CD4-positive, alpha-beta T cell treated with Interleukin-6 at 100 ng/mL for 8 hours (primary cell): ENCODE measurements around the gene RASL11A.
"Not testable (repeated sequence)": the region's sequence is repeated elsewhere in the genome, so short reads cannot be mapped to it uniquely, and the experiment has no call there.

Experiments
- DNase-seq: peaks from one replicate; pipeline ENCODE4 v3.0.0-alpha.2; 2020; ENCODE audit warnings: mixed read lengths, low spot score

RASL11A gene

DNA sequence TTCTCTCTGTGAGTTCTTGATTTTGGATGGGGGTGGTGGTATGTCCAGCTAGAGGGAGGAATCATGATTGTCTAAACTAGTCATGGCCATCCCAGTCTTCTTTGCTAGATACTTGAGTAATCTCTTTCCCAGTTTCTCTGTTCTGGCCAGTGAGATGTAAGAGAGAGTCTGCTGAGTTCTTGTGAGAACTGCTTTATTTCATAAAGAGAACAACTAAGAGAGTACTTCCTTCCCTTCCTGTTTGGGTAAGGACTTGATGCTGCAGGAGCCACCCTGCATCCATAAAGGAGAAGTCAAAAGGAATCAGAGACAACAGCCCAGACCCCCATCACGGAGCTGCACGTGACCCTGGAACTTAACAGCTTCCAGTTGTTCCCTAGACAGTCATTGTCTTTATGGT lies 3.0 kb upstream of the RASL11A start:
- DNase-seq: no peak

DNA sequence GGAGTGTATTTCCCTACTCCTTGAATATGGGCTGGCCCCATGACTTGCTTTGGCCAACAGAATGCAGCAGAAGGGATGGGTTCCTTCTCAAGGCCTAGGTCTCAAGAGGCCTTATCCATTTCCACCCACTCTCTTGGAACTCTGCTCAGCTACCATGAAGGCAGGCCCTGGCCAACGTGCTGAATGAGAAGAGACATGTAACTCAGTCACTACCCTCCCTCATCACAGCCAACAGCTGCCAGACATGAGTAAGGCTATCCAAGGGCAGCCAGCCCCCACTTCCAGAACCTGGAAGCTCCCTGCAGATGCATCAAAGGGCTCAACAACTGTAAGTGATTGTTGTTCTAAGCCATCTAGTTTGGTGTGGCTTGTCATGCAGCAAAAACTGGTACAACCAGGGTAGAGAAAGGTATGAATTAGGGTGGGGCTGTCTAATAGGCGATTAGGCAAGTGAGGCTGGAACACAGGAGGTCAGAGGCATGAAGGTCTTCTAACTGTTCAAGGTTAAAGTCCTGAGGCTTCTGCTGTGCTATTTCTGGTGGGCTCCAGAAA lies 1.4 kb upstream of the RASL11A start:
- DNase-seq: no peak

DNA sequence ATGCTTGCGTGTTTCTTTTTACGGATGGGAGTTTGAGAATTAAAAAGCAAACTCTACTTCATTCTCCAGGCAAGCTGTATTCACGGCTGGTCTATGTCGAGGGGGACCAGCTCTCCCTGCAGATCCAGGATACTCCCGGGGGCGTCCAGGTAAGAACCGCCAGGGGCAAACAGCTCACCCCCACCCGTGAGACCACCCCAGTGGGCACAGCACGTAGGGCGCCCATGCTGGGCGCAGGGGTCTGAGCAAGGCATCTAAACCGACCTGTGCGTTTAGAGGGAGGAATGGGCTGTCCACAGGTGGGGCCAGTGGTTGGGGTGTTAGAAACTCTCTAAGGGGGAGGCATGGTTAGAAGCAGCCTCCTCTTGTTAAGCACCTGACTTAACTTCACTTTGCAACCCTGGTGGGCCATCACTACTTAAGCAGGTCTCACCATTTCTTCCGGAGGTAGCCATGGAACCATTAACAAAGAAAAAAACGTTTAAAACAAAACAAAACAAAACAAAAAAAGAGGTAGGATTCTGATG lies 1.0 kb downstream of the RASL11A start:
- no peak for DNase-seq

DNA sequence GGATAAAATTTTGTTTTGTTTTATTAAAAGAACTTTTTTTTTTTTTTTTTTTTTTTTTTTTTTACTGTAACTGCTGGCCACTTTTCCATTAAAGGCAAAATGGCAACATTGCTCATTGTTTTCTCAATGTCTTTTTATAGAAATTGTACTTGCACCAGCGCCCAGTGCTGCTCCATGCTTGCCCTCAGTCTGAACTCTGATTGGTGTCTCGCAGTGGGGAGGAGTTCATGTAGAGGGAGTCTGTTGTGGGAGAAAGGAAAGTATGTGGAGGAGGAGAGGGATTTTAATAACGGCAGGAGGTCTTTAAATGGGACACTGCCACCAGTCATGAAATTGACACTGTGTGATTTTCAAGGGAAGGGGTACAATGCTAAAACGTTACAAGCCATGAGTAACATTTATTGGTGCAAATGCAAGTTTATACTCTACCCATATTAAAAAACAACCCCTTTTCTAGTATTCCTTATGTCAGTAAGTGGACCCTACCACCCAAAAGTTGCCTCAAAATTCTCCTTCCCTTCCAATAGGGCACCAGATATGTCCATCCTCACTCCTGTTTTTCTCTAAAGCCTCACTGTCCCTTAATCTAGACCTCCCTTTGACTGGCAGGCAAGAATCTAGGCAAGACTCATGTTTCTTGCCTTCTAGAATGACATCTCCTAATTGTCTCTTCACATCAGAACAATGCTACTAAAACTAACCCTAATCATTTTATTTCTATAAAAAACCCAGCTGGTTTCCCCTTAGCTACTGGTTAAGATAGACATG lies 3.2 kb downstream of the RASL11A start:
- DNase-seq: no peak

DNA sequence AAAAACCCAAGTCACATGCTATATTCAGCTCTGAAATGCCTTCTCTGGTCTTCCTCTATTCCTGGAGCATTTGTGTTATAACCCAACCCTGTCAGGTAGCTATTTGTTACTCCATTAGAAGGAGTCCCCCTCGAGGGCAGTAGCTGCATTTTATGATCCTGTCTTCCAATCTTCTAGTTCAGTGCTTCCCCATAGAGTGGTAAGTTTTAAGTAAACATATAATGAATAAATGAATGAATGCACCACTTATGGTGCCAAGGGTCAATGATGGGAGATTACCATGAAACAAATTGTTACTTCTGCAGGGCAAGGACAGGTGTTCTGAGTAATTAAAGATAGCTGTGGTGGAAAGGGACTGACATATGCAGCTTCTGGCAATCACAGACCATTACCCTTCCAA lies 4.0 kb downstream of the RASL11A start:
- DNase-seq: no peak

DNA sequence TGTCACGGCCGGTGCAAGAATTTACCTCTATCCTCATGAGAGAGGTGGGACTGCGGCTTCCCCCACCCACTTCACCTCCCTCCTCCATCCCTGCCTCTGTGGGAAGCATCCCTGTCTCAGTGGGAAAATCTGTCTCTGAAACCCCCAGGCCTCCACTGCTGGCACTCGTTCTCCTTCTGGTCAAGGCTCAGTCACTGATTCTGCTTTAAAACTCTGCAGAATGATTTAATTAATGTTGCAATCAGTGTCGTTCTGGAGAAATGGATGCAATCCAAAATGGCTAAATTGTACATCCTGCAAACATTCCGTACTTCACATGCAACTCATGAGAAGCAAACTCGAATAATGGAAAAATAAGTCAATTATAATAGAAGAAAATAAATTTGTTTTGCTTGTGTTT lies 5.6 kb downstream of the RASL11A start:
- no peak for DNase-seq

DNA sequence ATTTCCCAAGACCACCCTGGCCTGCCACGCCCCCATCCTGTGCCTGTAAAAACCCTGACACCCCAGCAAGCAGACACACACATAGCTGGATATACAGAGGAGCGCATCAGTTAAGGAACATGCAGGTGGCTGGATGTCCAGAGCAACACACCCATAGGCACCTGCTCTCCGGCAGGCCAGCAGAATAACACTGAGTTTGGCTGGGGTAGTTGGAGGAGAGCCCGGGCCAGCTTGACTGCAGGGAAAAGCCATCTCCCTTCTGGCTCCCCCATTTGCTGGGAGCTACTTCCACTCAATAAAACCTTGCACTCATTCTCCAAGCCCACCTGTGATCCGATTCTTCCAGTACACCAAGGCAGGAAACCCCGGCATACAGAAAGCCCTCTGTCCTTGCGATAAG lies 8.9 kb downstream of the RASL11A start:
- DNase-seq: no peak

DNA sequence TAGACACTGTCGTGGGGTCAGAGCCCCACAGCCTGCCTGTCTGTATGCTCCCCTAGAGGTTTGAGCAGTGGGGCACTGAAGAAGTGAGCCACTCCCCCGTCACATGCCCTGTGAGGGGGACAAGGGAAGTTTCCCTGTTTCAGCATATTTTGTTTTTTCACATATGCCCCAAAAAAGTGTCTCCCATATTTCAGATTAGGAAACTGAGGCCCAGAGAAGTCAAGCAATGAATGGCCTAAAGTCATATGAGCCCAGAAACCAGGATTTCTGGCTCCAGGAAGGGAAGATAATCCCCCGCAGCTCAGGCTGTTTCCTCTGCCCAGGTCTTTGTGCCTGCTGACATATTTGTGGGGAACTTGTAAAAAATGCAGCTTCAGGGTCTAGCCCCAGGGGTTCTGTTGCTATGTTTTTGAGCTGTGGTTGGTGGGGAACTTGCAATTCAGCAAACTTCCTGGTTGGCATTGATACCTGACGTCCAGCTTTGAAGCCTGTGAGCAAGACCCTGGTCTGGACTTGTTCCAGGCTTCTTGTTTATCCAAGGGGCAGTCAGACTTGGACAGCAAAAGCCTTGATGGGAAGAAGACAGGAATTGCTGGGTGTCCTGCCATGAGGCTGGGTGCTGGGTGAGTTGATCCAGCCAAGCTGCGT lies 9.5 kb downstream of the RASL11A start:
- no peak for DNase-seq

DNA sequence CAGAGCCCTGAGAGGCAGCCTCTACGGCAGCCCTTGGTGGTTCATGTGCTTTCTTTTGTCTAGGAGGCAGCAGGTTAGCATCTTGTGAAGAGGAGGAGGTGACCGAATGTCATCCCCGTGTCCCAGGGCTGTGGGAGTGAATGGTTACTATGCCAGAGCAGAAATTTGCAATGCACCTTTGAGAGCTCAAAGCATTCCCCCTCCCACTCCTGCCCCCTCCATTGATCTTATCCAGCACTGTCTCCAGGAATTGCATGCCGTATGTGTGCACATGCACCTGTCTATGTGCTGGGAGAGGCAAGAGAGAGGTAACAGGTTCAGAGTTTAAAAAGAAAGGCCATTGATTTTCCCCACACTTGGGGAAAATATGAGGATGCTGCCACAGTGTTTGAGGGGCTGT lies 10.2 kb downstream of the RASL11A start:
- no peak for DNase-seq

DNA sequence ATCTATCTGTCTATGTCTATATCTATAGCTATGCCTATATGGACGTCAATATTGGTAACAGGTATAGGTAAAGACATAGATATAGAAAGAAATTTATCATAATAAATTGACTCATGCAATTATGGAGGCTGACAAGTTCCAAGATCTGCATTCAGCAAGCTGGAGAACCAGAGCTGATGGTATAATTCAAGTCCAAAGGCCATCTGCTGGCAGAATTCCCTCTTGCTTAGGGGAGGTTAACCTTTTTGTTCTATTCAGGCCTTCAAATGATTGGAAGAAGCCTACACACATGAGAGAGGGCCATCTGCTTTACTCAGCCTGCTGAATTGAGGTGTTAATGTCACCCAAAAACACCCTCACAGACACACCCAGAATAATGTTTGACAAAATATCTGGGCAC lies 10.8 kb downstream of the RASL11A start:
- no peak for DNase-seq

DNA sequence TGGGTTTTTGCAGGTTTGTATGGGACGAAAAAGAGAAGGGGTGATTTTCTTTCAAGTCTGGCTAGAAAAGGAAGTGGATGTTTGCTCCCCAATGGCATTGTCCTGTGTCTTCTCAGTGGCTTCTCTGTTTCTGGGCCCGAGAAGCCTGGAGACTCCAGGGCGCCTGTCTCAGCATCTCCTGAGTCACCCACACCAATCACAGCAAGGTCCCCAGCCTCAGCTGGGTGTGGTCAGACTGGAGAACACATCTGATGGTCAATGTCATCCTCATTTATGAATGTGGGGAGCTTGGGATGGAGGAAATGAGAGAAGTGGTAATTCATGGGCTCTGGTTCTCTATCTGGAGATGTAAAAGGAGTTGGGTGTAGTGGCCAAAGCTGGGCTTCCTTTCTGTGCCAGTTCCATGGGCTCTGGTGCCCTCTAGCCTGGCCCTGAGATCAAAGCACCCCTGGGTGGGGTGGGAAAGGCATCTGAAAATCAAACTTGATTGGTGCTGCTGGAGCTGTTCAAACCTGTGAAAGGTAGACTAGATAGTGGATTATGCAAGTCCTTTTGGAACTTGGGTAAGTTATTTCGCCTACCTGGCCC lies 13.4 kb downstream of the RASL11A start:
- no peak for DNase-seq

DNA sequence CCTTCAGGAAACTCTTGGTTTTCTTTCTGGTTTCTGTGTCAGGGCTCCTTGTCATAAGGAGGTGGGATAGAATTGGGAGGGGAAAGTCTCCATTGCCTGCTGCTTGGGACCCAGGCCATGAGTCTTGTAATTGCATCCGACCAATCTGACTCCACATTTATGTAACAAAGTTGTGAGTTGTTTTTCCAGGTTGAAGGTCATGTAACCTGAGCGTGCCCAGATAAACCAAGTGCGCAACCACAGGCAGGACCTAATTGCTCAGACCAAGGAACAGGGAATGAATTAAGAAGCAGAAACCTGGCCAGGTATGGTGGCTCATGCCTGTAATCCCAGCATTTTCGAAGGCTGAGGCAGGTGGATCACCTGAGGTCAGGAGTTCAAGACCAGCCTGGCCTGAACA lies 17.8 kb downstream of the RASL11A start:
- DNase-seq: no peak

DNA sequence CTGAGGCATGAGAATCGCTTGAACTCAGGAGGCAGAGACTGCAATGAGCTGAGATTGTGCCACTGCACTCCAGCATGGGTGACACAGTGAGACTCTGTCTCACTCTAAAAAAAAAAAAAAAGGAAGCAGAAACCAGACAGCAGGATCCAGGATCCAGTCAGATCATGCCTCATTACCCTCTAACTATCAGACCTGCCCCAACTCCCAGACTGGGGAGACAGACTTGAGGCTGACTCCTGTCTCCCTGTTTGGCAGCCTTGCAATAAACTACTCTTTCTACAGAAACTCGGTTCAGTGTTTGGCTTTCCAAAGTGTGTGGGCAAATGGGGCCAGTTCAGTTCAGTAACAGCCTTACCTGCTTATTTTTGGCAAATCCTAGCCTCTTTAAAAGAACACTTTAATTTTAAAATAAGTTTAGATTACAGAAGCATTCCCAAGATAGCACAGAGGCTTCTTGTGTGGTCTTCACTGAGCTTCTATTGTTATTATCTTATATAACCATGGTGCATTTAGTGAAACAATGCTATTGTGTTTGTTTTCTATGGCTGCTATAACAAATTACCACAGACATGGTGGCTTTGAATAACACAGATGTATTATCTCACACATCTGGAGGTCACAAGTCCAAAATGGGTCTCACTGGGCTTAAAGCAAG lies 18.5 kb downstream of the RASL11A start:
- DNase-seq: no peak

DNA sequence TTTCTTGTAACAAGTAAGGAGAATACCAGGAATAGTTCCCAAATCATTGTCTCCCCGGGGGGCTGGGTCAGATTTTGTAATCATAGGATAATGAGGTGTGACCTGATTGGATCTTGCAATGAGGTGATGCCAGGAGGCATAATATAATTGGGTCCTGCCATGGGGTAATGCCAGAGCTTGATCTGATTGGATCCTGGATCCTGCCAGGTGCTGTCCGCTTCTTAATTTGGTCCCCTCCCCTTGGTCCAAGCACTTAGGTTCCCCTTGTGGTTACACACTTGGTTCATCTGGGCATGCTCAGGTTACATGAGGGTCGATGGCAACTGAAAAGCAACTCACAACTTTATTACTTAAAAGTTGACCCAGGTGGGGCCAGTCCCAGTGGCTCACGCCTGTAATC lies 20.1 kb downstream of the RASL11A start:
- no peak for DNase-seq

DNA sequence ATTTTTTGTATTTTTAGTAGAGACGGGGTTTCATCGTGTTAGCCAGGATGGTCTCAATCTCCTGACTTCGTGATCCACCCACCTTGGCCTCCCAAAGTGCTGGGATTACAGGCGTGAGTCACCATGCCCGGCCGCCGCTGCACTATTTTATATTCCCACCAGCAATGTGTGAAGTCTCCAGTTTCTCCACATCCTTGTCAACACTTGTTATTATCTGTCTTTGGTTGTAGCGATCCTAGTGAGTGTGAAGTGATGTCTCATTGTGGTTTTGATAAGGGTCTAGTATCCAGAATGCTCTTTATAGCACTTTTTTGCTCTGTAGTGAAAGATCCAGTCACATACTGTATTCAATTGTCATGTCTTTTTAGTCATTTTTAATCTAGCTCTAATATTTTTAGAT lies 21.3 kb downstream of the RASL11A start:
- DNase-seq: not testable (repeated sequence)

DNA sequence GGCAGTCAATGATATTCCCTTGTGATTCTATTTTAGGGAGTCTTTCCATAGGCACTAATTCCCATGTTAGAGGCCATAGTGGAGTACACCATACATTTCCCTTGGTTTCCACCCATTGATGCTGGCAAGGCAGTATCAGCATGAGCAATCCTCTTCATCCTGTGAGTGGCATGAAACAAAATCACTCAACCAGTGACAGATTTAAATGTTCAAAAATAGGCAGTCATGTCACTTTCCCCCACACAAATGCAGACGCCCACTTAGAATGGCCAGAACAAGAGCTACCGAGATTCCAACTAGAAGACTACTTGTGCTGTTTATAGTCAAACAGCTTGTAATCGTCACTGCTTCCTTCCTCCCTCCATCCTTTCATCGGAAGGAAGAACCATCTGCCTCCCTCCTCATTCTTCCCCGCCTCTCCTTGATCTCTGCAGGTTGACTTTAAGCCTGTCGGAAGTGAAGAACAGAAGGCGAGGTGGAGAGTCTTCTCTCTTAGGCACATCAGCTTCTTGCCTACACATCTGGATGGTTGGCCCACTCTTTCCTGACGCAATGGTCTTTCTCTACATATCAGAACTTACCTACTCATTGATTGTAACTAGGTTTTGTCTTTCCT lies 22.6 kb downstream of the RASL11A start:
- DNase-seq: peak; percentile 28

DNA sequence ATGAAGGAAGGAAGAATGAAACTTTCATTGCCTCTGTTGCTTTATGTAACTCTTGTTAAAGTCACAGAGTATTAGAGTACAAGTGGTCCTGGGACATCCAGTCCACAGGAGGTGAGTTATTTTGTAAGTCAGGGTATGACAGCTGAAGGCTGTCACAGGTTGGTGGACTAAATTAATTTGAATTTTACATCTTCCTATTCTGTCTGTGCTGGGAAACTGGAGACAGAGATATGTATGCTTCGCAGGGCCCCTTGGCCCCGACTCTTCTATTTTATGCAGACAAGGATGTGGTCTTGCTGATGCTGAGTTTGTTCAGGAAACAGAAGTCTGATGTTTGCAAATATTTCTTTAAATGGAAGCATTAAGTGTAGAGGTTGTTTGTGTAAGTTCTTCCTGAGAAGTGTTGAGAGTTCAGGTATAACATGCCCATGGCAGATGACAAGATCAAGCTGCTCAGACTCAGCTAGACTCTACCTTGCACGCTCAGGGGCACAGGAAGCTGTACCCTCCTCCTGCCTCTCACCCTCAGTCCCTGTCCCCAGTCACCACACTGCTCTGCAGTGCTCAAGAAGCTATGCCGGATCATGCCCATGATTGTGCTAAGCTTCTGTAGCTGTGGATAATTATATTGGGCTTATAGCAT lies 23.4 kb downstream of the RASL11A start:
- peak; percentile 36 for DNase-seq

DNA sequence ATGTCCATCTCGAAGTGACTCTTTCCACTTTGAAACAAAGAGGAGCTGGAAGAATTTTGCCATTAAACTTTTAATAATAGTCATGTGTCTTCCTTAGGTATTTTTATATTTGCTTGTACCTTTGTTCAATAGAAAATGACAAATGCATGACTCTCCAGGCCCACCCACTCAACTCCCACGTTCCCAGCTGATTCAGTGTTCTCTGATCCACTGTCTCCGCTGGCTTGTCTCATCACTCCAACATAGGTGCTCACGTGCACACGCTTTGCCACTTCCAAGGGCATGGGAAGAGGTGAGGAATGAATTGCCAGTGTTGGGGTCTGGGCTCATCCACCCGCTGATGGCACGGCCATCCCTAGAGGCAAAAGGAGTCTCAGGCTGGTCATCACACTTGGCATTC lies 24.5 kb downstream of the RASL11A start:
- DNase-seq: no peak

DNA sequence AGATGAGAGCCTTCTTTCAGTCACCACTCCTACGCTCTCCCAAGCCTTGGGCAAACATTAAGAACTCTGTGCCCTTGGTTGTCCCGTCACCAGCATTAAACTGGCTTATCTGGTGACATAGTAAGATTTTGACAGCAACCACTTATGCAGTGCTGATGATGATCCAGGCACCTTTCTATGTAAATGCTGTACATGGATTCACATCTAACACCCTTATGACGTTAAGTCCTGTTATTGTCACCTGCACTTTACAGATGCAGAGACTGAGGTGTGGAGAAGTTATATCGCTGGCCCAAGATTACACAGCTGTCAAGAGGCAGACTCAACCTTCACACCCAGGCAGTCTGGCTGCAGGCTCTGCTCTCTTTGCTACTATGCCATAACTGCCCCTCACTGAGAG lies 25.0 kb downstream of the RASL11A start:
- DNase-seq: no peak

DNA sequence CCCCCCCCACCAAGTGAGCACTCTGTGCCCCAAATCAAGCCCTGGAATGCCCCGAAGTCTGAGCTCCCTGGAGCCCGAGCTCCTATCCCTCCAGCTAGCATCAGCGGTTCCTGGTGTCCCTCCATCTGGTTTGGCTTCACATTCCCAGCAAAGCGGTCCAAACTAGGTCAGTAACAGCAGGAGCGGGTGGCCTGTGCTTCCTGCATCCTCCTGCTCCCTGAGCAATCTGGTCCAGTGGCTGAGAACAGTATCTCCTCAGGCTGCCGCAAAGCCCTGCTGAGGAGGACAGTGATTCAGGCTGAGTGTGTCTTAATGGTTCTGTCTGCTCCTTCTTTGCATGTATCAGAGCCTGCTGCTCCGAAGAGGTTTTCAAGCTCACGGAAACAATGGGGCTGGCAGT lies 25.9 kb downstream of the RASL11A start:
- DNase-seq: no peak

DNA sequence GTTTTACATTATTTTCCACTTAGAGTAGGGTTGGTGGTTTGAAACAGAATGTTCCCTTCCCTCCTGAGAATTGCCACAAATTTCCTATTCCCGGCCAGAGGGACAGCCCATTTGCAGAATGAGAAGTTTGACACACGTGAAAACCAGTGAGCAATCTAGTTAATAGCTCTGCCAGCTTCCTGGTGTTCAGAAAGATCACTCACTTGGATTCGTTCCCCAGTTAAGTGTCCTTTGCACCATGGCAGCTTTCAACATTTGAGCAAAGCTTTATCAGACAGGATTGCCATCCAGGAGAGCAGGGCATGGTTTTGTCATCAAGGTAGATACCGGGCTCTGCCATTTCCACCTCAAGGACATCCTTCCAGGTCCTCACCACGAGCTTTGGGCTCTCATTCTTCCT lies 28.2 kb downstream of the RASL11A start:
- DNase-seq: no peak

DNA sequence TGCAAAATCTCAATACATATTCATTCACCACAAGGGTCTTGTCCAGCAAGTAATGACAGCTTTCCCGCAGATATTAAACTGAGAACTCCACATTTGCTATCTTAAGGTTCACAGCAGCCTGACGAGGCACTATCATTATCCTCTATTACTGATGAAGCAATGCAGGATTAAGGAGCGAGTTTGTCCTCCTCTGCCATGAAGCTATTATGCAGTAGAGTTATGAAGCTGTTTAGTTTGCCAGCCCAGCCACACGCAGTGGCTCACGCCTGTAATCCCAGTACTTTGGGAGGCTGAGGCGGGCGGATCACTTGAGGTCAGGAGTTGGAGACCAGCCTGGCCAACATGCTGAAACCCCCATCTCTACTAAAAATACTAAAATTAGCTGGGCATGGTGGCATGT lies 29.8 kb downstream of the RASL11A start:
- not testable (repeated sequence) for DNase-seq
